IMR-90 (cell line): Measurements from ENCODE around the gene TXNL4B. TPM values are rescaled to one million over a fixed set of nuclear protein-coding genes. Genes with fewer than 3 reads are reported as not detected.

Source experiments
- ATAC-seq: fragments of 200-7000 bp; cut with Tn5 transposase; 2 replicates; pipeline ENCODE4 v1.9.1; 2020; ENCODE audit warnings: low read depth, mild to moderate bottlenecking, moderate library complexity
- BruUV-seq: library from RNA; stranded (reverse); fragments of 400-500 nt; replicated peaks from 2 replicates; lab custom pipeline; 2021; lab: Mats Ljungman, UMichigan
- CTCF ChIA-PET: fragments of 300-600 bp; formaldehyde crosslinking; extraction: SDS; loops from one replicate; lab custom pipeline; 2021; ENCODE audit warnings: antibody characterized with exemption; lab: Yijun Ruan, JAX
- POLR2A ChIA-PET: fragments of 300-600 bp; sonication (Branson Sonifier 250); formaldehyde crosslinking; loops from one replicate; lab custom pipeline; 2022; ENCODE audit warnings: antibody characterized with exemption; ENCODE audit not compliant: unreplicated experiment; lab: Charles Lee
- DNase-seq: peaks from one replicate; pipeline ENCODE4 v3.0.0; 2013
- H2AFZ ChIP-seq: replicated peaks from 2 replicates; pipeline ENCODE3; 2013; ENCODE audit warnings: low read length, mild to moderate bottlenecking; ENCODE audit not compliant: poor library complexity
- H2AK5ac ChIP-seq: 2 replicates; pipeline ENCODE4 v1.6.1; 2013; ENCODE audit warnings: low read depth, low read length, inconsistent platforms
- H2AK9ac ChIP-seq: replicated peaks from 2 replicates; pipeline ENCODE3; 2013; ENCODE audit warnings: mild to moderate bottlenecking, low read depth, low read length, moderate library complexity; ENCODE audit not compliant: poor library complexity
- H2BK120ac ChIP-seq: 2 replicates; pipeline ENCODE4 v1.6.1; 2013; ENCODE audit warnings: low read depth, low read length, inconsistent platforms
- H2BK15ac ChIP-seq: 3 replicates; pipeline ENCODE4 v1.6.1; 2013; ENCODE audit warnings: low read depth, low read length, inconsistent platforms
- H2BK20ac ChIP-seq: 2 replicates; pipeline ENCODE4 v1.6.1; 2013; ENCODE audit warnings: low read depth, mild to moderate bottlenecking, inconsistent platforms, low read length, moderate library complexity
- H2BK5ac ChIP-seq: 2 replicates; pipeline ENCODE4 v1.6.1; 2013; ENCODE audit warnings: mild to moderate bottlenecking, low read depth, low read length, inconsistent platforms; ENCODE audit not compliant: poor library complexity, severe bottlenecking
- H3K14ac ChIP-seq: replicated peaks from 2 replicates; pipeline ENCODE4 v1.6.1; 2013; ENCODE audit warnings: low read depth, low read length, inconsistent platforms
- H3K18ac ChIP-seq: 2 replicates; pipeline ENCODE4 v1.6.1; 2013; ENCODE audit warnings: low read depth, low read length, control low read depth
- H3K23ac ChIP-seq: 2 replicates; pipeline ENCODE4 v1.6.1; 2013; ENCODE audit warnings: low read depth, low read length, inconsistent platforms
- H3K27ac ChIP-seq: 2 replicates; pipeline ENCODE4 v1.5.1; 2013; ENCODE audit warnings: mild to moderate bottlenecking, control low read depth, low read length; ENCODE audit not compliant: insufficient read depth
- H3K27me3 ChIP-seq: 2 replicates; pipeline ENCODE4 v1.6.1; 2013; ENCODE audit warnings: low read length; ENCODE audit not compliant: control insufficient read depth, insufficient read depth
- H3K36me3 ChIP-seq: 2 replicates; pipeline ENCODE4 v1.6.1; 2013; ENCODE audit warnings: low read length, mixed read lengths; ENCODE audit not compliant: control insufficient read depth, insufficient read depth
- H3K4ac ChIP-seq: 2 replicates; pipeline ENCODE4 v1.6.1; 2013; ENCODE audit warnings: low read depth, low read length, inconsistent platforms
- H3K4me1 ChIP-seq: 2 replicates; pipeline ENCODE4 v1.6.1; 2013; ENCODE audit warnings: low read length, mixed read lengths; ENCODE audit not compliant: control insufficient read depth, insufficient read depth
- H3K4me2 ChIP-seq: 2 replicates; pipeline ENCODE4 v1.6.1; 2013; ENCODE audit warnings: low read depth, mild to moderate bottlenecking, control low read depth, low read length, moderate library complexity
- H3K4me3 ChIP-seq: 2 replicates; pipeline ENCODE4 v1.5.1; 2013; ENCODE audit warnings: low read depth, mild to moderate bottlenecking, control low read depth, low read length, moderate library complexity; ENCODE audit not compliant: insufficient read depth
- H3K56ac ChIP-seq: 2 replicates; pipeline ENCODE4 v1.6.1; 2013; ENCODE audit warnings: low read length, inconsistent platforms; ENCODE audit not compliant: insufficient read depth; ENCODE audit errors: extremely low read depth
- H3K79me1 ChIP-seq, 2 experiments: 2 replicates each; pipeline ENCODE4 v1.6.1; 2013; ENCODE audit warnings: low read length in 2 of 2, inconsistent platforms in 1 of 2, low read depth in 1 of 2
- H3K9ac ChIP-seq: 2 replicates; pipeline ENCODE4 v1.6.1; 2013; ENCODE audit warnings: low read depth, low read length, control low read depth
- H3K9me1 ChIP-seq: 2 replicates; pipeline ENCODE4 v1.6.1; 2013; ENCODE audit warnings: low read length, inconsistent platforms; ENCODE audit not compliant: insufficient read depth
- H3K9me3 ChIP-seq: 2 replicates; pipeline ENCODE4 v1.6.1; 2013; ENCODE audit warnings: low read length; ENCODE audit not compliant: control insufficient read depth, insufficient read depth
- H4K20me1 ChIP-seq: 2 replicates; pipeline ENCODE4 v1.6.1; 2013; ENCODE audit warnings: low read length, inconsistent platforms; ENCODE audit not compliant: insufficient read depth
- H4K5ac ChIP-seq: 2 replicates; pipeline ENCODE4 v1.6.1; 2013; ENCODE audit warnings: mild to moderate bottlenecking, low read depth, low read length, control low read depth
- H4K8ac ChIP-seq, 2 experiments: 2 replicates each; pipeline ENCODE4 v1.6.1; 2013; ENCODE audit warnings: low read depth in 2 of 2, low read length in 2 of 2, control low read depth in 1 of 2, inconsistent platforms in 1 of 2
- H4K91ac ChIP-seq: 2 replicates; pipeline ENCODE4 v1.6.1; 2013; ENCODE audit warnings: low read depth, low read length, inconsistent platforms; ENCODE audit not compliant: insufficient read depth
- CEBPB ChIP-seq: IDR thresholded peaks from 2 replicates; pipeline ENCODE4 v1.6.1; 2012; ENCODE audit warnings: low read depth, low read length, improper control_type of control experiment
- CHD1 ChIP-seq: IDR thresholded peaks from 2 replicates; pipeline ENCODE4 v1.6.1; 2012; ENCODE audit warnings: low read depth, low read length, improper control_type of control experiment
- NFE2L2 ChIP-seq: fragments of 150-350 bp; IDR thresholded peaks from 2 replicates; pipeline ENCODE4 v1.6.1; 2016; ENCODE audit warnings: low read depth, mild to moderate bottlenecking, low read length
- RAD21 ChIP-seq: IDR thresholded peaks from 2 replicates; pipeline ENCODE4 v1.6.1; 2012; ENCODE audit warnings: low read length, improper control_type of control experiment
- RCOR1 ChIP-seq: IDR thresholded peaks from 2 replicates; pipeline ENCODE4 v1.6.1; 2012; ENCODE audit warnings: mild to moderate bottlenecking, low read length, improper control_type of control experiment; ENCODE audit not compliant: insufficient replicate concordance
- RFX5 ChIP-seq: IDR thresholded peaks from 2 replicates; pipeline ENCODE4 v1.8.0; 2012; ENCODE audit warnings: low read depth, mild to moderate bottlenecking, low read length, moderate library complexity
- SMC3 ChIP-seq: fragments of 150-350 bp; IDR thresholded peaks from 2 replicates; pipeline ENCODE4 v1.6.1; 2016; ENCODE audit warnings: low read depth, mild to moderate bottlenecking, antibody characterized with exemption, low read length, moderate library complexity
- WGBS, 2 experiments: methylation state at CpG; one replicate each; pipeline versions ENCODE4 v1.1.5 to v1.1.7; 2013; ENCODE audit warnings: missing lambda C conversion rate in 2 of 2; ENCODE audit not compliant: insufficient read length in 1 of 2; ENCODE audit errors: extremely low coverage in 2 of 2; 5-methylcytosine and 5-hydroxymethylcytosine counted together
- dilution Hi-C: fragments of 300-500 bp; cut with HindIII; formaldehyde crosslinking; loops from one replicate; pipeline ENCODE4 v1.14.3; 2018; ENCODE audit warnings: low sequenced_read_pairs; ENCODE audit not compliant: unreplicated experiment
- in situ Hi-C: fragments of 300-500 bp; cut with MboI; formaldehyde crosslinking; loops from 3 replicates; pipeline ENCODE4 v1.14.3; 2019; ENCODE audit warnings: low sequenced_read_pairs, inconsistent platforms, mixed read lengths
- intact Hi-C: fragments of 100-400 bp; cut with micrococcal nuclease; formaldehyde crosslinking; loops from 2 replicates; pipeline ENCODE4 v1.10.0; 2022
- polyA plus RNA-seq, 3 experiments: library from polyadenylated mRNA; depleted of rRNA; stranded (reverse); fragments of >200 nt; gene quantifications; 2 replicates each; pipeline ENCODE4 v1.2.3, GENCODE V29; 2012; ENCODE audit warnings: low replicate concordance in 1 of 3
- total RNA-seq: library from RNA; depleted of rRNA; stranded (reverse); fragments of >200 nt; gene quantifications from 2 replicates; pipeline ENCODE4 v1.2.3, GENCODE V29; 2012
- TF ChIP-seq, protein P1 (sequence below): fragments of 150-350 bp; IDR thresholded peaks from 2 replicates; pipeline ENCODE4 v1.6.1; 2017; ENCODE audit warnings: mild to moderate bottlenecking, antibody characterized with exemption, low read length, low read depth
- TF ChIP-seq, protein P2 (sequence below): fragments of 150-350 bp; IDR thresholded peaks from 2 replicates; pipeline ENCODE4 v1.6.1; 2016; ENCODE audit warnings: low read depth, mild to moderate bottlenecking, low read length, moderate library complexity, borderline replicate concordance

TXNL4B gene
- total and polyA plus RNA-seq, 2 of the 4 experiments (the other 2 are of a cell fraction): 5.4 to 8.6 TPM

- in situ Hi-C loops: no loop called here
- TF ChIP-seq RAD21 (no peak), NFE2L2 (no peak), RFX5 (no peak), RCOR1 (no peak), CHD1 (no peak), SMC3 (no peak), CEBPB (no peak)
- TF ChIP-seq, protein P1, sequence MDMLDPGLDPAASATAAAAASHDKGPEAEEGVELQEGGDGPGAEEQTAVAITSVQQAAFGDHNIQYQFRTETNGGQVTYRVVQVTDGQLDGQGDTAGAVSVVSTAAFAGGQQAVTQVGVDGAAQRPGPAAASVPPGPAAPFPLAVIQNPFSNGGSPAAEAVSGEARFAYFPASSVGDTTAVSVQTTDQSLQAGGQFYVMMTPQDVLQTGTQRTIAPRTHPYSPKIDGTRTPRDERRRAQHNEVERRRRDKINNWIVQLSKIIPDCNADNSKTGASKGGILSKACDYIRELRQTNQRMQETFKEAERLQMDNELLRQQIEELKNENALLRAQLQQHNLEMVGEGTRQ: no peak
- TF ChIP-seq, protein P2, sequence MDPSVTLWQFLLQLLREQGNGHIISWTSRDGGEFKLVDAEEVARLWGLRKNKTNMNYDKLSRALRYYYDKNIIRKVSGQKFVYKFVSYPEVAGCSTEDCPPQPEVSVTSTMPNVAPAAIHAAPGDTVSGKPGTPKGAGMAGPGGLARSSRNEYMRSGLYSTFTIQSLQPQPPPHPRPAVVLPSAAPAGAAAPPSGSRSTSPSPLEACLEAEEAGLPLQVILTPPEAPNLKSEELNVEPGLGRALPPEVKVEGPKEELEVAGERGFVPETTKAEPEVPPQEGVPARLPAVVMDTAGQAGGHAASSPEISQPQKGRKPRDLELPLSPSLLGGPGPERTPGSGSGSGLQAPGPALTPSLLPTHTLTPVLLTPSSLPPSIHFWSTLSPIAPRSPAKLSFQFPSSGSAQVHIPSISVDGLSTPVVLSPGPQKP: no peak
- no peak overlapping the region for H3K4me2 ChIP-seq
Measured at GRCh38 chr16:72134507-72134906, 41.1 kb upstream of the TXNL4B start.

More at GRCh38 chr16:72134507-72134906, 41.1 kb upstream of the TXNL4B start:
- Histone ChIP-seq H3K9ac (no peak overlapping the region), H2BK15ac (no peak overlapping the region), H2AFZ (no peak overlapping the region), H2AK9ac (no peak overlapping the region), H3K9me3 (no peaks in the 10 kb centered on the region), H3K4me1 (no peaks in the 10 kb centered on the region), H3K27me3 (peaks cover 5% of the 10 kb centered on the region), H4K20me1 (no peaks in the 10 kb centered on the region), H3K4me3 (no peak overlapping the region), H3K4ac (no peak overlapping the region), H3K18ac (no peak overlapping the region), H3K79me1 (no peaks in the 10 kb centered on the region), H4K91ac (no peak overlapping the region), H2BK5ac (no peak overlapping the region), H4K5ac (no peak overlapping the region), H3K23ac (no peak overlapping the region), H3K27ac (no peak overlapping the region), H3K9me1 (no peaks in the 10 kb centered on the region), H3K56ac (no peak overlapping the region), H3K14ac (no peak overlapping the region), H3K36me3 (no peaks in the 10 kb centered on the region), H2BK20ac (no peak overlapping the region), H4K8ac (no peak overlapping the region), H2BK120ac (no peak overlapping the region), H2AK5ac (no peak overlapping the region)
- ChIA-PET POLR2A (no interaction called here), CTCF (interaction anchor here (2.0 kb wide), 1 partner anchor 10 kb away, joined by 8 read pairs; no protein-coding TSS in a partner anchor)
- WGBS, 2 experiments: no CpG with 5 or more reads among the region's 2 CpGs
- no TSS peak for BruUV-seq
- ATAC-seq (no peak), DNase-seq (no peak)
- dilution Hi-C loops (no loop called here), intact Hi-C loops (no loop called here)
